Transverse colon (tissue), 4 donors: Measurements from ENCODE around the gene BACH1.

Experiments
- POLR2A ChIP-seq: fragments of 450-650 bp; IDR thresholded peaks from one replicate; pipeline ENCODE4 v1.6.1; 2016; ENCODE audit warnings: antibody characterized with exemption, mild to moderate bottlenecking, moderate library complexity
- POLR2AphosphoS5 ChIP-seq, 3 donors: sonication (generic); formaldehyde crosslinking; IDR thresholded peaks; one replicate each; pipeline ENCODE4 v1.6.1; 2016; ENCODE audit warnings: antibody characterized with exemption in 3 of 3
- TF ChIP-seq, protein P1 (sequence below), 5 experiments: fragments of 200-600 bp in 3 of 5; fragments of 450-650 bp in 2 of 5; sonication (generic) in 3 of 5; IDR thresholded peaks; 1 replicate in 2 of 5; 2 replicates in 3 of 5; pipeline ENCODE4 v1.5.1; 2016 to 2017; ENCODE audit warnings: antibody characterized with exemption in 5 of 5, inconsistent platforms in 3 of 5, mild to moderate bottlenecking in 2 of 5, moderate library complexity in 1 of 5

DNA sequence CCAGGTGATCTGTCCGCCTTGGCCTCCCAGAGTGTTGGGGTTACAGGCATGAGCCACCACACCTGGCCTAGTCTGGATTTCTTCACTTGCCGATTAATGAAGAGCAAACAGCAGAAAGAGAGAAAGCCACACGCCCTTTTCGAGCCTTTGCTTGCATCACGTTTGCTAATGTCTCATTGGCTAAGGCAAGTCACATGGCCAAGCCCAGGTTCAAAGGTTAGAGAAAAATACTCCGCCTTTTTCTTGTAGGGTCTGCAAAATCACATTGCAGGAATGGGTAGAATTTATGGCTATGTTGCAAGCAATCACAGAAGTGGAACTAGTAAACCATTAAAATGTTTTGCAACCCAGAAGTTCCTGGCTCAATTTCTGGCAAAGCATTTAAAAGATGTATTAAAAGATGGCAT is 26.8 kb upstream of the BACH1 start:
- TF ChIP-seq, protein P1, sequence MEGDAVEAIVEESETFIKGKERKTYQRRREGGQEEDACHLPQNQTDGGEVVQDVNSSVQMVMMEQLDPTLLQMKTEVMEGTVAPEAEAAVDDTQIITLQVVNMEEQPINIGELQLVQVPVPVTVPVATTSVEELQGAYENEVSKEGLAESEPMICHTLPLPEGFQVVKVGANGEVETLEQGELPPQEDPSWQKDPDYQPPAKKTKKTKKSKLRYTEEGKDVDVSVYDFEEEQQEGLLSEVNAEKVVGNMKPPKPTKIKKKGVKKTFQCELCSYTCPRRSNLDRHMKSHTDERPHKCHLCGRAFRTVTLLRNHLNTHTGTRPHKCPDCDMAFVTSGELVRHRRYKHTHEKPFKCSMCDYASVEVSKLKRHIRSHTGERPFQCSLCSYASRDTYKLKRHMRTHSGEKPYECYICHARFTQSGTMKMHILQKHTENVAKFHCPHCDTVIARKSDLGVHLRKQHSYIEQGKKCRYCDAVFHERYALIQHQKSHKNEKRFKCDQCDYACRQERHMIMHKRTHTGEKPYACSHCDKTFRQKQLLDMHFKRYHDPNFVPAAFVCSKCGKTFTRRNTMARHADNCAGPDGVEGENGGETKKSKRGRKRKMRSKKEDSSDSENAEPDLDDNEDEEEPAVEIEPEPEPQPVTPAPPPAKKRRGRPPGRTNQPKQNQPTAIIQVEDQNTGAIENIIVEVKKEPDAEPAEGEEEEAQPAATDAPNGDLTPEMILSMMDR (IDR thresholded peaks at IDR 0.05): no peak
- TF ChIP-seq POLR2AphosphoS5 (IDR thresholded peaks at IDR 0.05): no peak
- no peak for TF ChIP-seq POLR2A
